Measurements from ENCODE around the gene CCL16. TPM values are rescaled to one million over a fixed set of nuclear protein-coding genes. Genes with fewer than 3 reads are reported as not detected.
"Not testable (repeated sequence)": the region's sequence is repeated elsewhere in the genome, so short reads cannot be mapped to it uniquely, and the experiment has no call there.

CCL16 gene
- not detected in 2 replicates for total RNA-seq (2014; rRNA removed)
- not detected for polyA plus RNA-seq (2012)

- no peak for DNase-seq (ENCODE audit: low read depth)
Measured at GRCh38 chr17:35981246-35981645, at the start of gene CCL16. Gene CCL16 (minus strand): TSS chr17:35981497. CDS start chr17:35981420, 77 bp downstream.

GRCh38 chr17:36030956-36031355 is 49.7 kb upstream of the CCL16 start:
- no peak for DNase-seq (ENCODE audit: low read depth)

- no peak for DNase-seq (ENCODE audit: low read depth)
Measured at GRCh38 chr17:36027761-36028160, 46.5 kb upstream of the CCL16 start.

- DNase-seq (ENCODE audit: low read depth): no peak
Measured at GRCh38 chr17:36024106-36024869, 43.0 kb upstream of the CCL16 start.

GRCh38 chr17:36019423-36019822 is 38.1 kb upstream of the CCL16 start:
- no peak for DNase-seq (ENCODE audit: low read depth)

GRCh38 chr17:36017799-36018198 is 36.5 kb upstream of the CCL16 start, which contains the start of gene CCL23:
Gene CCL23 (minus strand): TSS chr17:36017972. CDS start chr17:36017897, 75 bp downstream.
- DNase-seq (ENCODE audit: low read depth): no peak

GRCh38 chr17:36016555-36016954 is 35.3 kb upstream of the CCL16 start:
- DNase-seq (ENCODE audit: low read depth): no peak

GRCh38 chr17:36015895-36016294 is 34.6 kb upstream of the CCL16 start:
- not testable (repeated sequence) for DNase-seq (ENCODE audit: low read depth)

GRCh38 chr17:36014946-36015345 is 33.6 kb upstream of the CCL16 start:
- no peak for DNase-seq (ENCODE audit: low read depth)

GRCh38 chr17:36011201-36011600 is 29.9 kb upstream of the CCL16 start:
- no peak for DNase-seq (ENCODE audit: low read depth)

GRCh38 chr17:36008998-36009665 is 27.8 kb upstream of the CCL16 start:
- DNase-seq (ENCODE audit: low read depth): peak; percentile 3

GRCh38 chr17:36004594-36005108 is 23.4 kb upstream of the CCL16 start:
- DNase-seq (ENCODE audit: low read depth): peak; percentile 1

GRCh38 chr17:36002631-36003030 is 21.3 kb upstream of the CCL16 start:
- DNase-seq (ENCODE audit: low read depth): no peak

- no peak for DNase-seq (ENCODE audit: low read depth)
Measured at GRCh38 chr17:36001862-36002603, 20.7 kb upstream of the CCL16 start.

GRCh38 chr17:36001110-36001771 is 19.9 kb upstream of the CCL16 start, which contains the start of gene CCL15:
Gene CCL15 (minus strand): TSS chr17:36001553. CDS start chr17:36001492, 61 bp downstream.
- DNase-seq (ENCODE audit: low read depth): no peak

- DNase-seq (ENCODE audit: low read depth): no peak
Measured at GRCh38 chr17:36000732-36001109, 19.4 kb upstream of the CCL16 start.

GRCh38 chr17:35998756-35999155 is 17.5 kb upstream of the CCL16 start:
- DNase-seq (ENCODE audit: low read depth): no peak

- no peak for DNase-seq (ENCODE audit: low read depth)
Measured at GRCh38 chr17:35998018-35998545, 16.8 kb upstream of the CCL16 start.

GRCh38 chr17:35995346-35995745 is 14.0 kb upstream of the CCL16 start:
- DNase-seq (ENCODE audit: low read depth): not testable (repeated sequence)

- no peak for DNase-seq (ENCODE audit: low read depth)
Measured at GRCh38 chr17:35991075-35991474, 9.8 kb upstream of the CCL16 start.

GRCh38 chr17:35988164-35988563 is 6.9 kb upstream of the CCL16 start:
- no peak for DNase-seq (ENCODE audit: low read depth)
